ENCODE measurements around the gene C8B. TPM values are rescaled to one million over a fixed set of nuclear protein-coding genes. Genes with fewer than 3 reads are reported as not detected.

C8B gene
- total RNA-seq = not detected in 2 replicates
- not detected for total RNA-seq (2013)
- polyA plus RNA-seq = not detected in 2 replicates
- polyA minus RNA-seq = not detected in 2 replicates

DNA sequence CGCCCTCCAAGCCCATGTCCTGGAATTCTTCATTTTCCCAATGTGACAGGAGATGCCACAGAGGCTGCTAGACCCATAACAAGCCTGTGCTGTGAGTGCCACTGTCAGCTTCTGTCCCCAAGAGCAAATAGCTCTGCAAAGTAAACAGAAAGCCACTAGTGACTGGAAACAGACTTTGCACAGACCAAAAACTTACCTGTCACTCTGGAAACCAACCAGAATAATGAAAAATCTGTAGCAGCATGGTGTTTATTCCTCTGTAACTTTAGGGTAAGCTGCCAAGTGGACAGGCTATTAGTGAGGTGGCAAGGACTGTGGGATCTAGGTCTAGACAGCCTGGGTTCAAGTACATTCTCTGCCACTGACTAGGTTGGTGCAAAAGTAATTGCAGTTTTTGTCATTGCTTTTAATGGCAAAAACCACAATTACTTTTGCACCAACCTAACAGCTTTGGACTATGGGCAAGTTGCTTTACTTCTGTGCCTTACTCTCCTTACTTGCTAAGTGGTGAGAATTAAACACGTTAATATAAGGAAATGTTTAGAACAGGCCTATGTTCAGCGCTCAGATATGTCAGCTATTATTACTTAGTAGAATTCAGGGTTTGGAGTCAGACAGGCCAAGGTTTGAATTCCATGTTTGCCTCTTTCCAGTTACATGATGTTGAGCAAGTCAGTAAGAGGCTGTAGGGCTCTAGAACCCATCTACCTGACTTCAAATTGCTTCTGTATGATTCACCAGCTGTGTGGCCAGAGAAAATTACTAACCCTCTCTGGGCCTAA lies at the start of gene C8B:
Gene C8B, minus strand, starts transcription at position 100 of the 782 bp plus-strand sequence. Its CDS starts 67 bp downstream, at position 33.
- peaks cover 0 to 3% (median 0%) of the 10 kb centered on the region in 4 experiments for H3K27me3 ChIP-seq (replicated peaks in 1 of 4; ENCODE audit: control extremely low read depth in 1 of 4, control insufficient read depth in 3 of 4, insufficient read depth in 4 of 4, low read length in 3 of 4)
- H3K27me3 Mint-ChIP-seq = no peaks in the 10 kb centered on the region
- intact Hi-C loops (cut with micrococcal nuclease) = no loop called here
- no peak within 1 kb of the TSS for H2AFZ ChIP-seq (ENCODE audit: insufficient read depth, low read depth, low read length, poor library complexity, severe bottlenecking)
- TF ChIP-seq, protein P1, sequence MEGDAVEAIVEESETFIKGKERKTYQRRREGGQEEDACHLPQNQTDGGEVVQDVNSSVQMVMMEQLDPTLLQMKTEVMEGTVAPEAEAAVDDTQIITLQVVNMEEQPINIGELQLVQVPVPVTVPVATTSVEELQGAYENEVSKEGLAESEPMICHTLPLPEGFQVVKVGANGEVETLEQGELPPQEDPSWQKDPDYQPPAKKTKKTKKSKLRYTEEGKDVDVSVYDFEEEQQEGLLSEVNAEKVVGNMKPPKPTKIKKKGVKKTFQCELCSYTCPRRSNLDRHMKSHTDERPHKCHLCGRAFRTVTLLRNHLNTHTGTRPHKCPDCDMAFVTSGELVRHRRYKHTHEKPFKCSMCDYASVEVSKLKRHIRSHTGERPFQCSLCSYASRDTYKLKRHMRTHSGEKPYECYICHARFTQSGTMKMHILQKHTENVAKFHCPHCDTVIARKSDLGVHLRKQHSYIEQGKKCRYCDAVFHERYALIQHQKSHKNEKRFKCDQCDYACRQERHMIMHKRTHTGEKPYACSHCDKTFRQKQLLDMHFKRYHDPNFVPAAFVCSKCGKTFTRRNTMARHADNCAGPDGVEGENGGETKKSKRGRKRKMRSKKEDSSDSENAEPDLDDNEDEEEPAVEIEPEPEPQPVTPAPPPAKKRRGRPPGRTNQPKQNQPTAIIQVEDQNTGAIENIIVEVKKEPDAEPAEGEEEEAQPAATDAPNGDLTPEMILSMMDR (IDR thresholded peaks at IDR 0.05) = no peak
- no peak for TF ChIP-seq EZH2 (IDR thresholded peaks at IDR 0.05; ENCODE audit: borderline replicate concordance, insufficient read depth, low read depth, low read length, poor library complexity, severe bottlenecking)
- no peak within 1 kb of the TSS for H3K27ac Mint-ChIP-seq
- H3K4me1 ChIP-seq (ENCODE audit: control insufficient read depth in 2 of 2, insufficient read depth in 2 of 2, low read length in 2 of 2) = no peaks in the 10 kb centered on the region
- H3K9me3 ChIP-seq (ENCODE audit: control extremely low read depth in 1 of 3, control insufficient read depth in 2 of 3, insufficient read depth in 1 of 3, low read length in 2 of 3) = peaks cover 0 to 3% (median 0%) of the 10 kb centered on the region in 3 donors
- POLR2A ChIA-PET = no interaction called here
- no peak within 1 kb of the TSS for H3K4me3 Mint-ChIP-seq
- H3K9me3 Mint-ChIP-seq (ENCODE audit: insufficient read depth) = no peaks in the 10 kb centered on the region
- no peak within 1 kb of the TSS for H3K4me3 ChIP-seq (ENCODE audit: control extremely low read depth in 1 of 5, extremely low read depth in 1 of 5, insufficient read depth in 1 of 5, low read depth in 2 of 5, low read length in 4 of 5)
- no peak for ATAC-seq (ENCODE audit: low read depth)
- no peaks in the 10 kb centered on the region for H3K36me3 ChIP-seq (replicated peaks in 1 of 2; ENCODE audit: control extremely low read depth in 1 of 2, control insufficient read depth in 1 of 2, extremely low read depth in 1 of 2, insufficient read depth in 2 of 2, low read length in 1 of 2)
- no peaks in the 10 kb centered on the region for H4K20me1 ChIP-seq (ENCODE audit: control insufficient read depth, insufficient read depth, low read length, poor library complexity, severe bottlenecking)
- H3K9ac ChIP-seq (ENCODE audit: low read length) = no peak within 1 kb of the TSS
- no peaks in the 10 kb centered on the region for H3K4me1 Mint-ChIP-seq
- H3K27ac ChIP-seq (ENCODE audit: low read length in 2 of 2) = no peak within 1 kb of the TSS
- no peak for DNase-seq
- H3K4me2 ChIP-seq (replicated peaks; ENCODE audit: low read depth, low read length, poor library complexity, severe bottlenecking) = no peak within 1 kb of the TSS
- WGBS (ENCODE audit: insufficient coverage) = 67% methylated on average over 1 of the region's 3 CpGs
- CTCF ChIA-PET = no interaction called here
- H3K79me2 ChIP-seq (ENCODE audit: control insufficient read depth, insufficient read depth, low read length) = no peaks in the 10 kb centered on the region

DNA sequence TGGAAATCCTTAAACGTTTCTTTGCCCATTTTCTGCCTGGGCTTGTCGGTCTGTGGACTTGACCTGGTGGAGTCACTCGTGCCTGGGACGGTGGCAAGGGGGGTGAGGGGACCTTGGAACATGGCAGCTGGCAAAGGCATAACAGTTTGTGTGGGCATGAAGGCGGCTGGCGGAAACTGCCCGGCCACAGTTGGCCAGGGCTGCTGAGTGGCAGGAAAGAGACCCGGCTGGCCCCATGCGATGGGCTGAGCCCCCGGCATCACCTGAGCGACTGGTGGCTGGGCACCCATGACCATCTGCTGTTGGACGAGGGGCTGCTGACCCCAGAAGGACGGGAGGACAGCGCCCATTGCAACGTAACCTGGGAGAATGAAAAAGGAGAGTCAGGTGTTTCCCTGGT lies 49.3 kb upstream of the C8B start:
- Mint-ChIP-seq H3K4me1 (no peaks in the 10 kb centered on the region), H3K27ac (no peak overlapping the region), H3K9me3 (ENCODE audit: insufficient read depth) (no peaks in the 10 kb centered on the region), H3K27me3 (peaks cover 4% of the 10 kb centered on the region), H3K4me3 (no peak overlapping the region)
- CTCF ChIA-PET = no interaction called here
- no peak overlapping the region for H3K27ac ChIP-seq (ENCODE audit: low read length in 2 of 2)
- POLR2A ChIA-PET = no interaction called here
- TF ChIP-seq, protein P1 (IDR thresholded peaks at IDR 0.05) = no peak
- no peak for TF ChIP-seq EZH2 (IDR thresholded peaks at IDR 0.05; ENCODE audit: borderline replicate concordance, insufficient read depth, low read depth, low read length, poor library complexity, severe bottlenecking)
- no peak overlapping the region for H3K9ac ChIP-seq (ENCODE audit: low read length)
- intact Hi-C loops (cut with micrococcal nuclease) = no loop called here
- ATAC-seq (ENCODE audit: low read depth) = no peak
- H3K4me3 ChIP-seq (ENCODE audit: control extremely low read depth in 1 of 5, extremely low read depth in 1 of 5, insufficient read depth in 1 of 5, low read depth in 2 of 5, low read length in 4 of 5) = no peak overlapping the region
- DNase-seq = no peak
- no peaks in the 10 kb centered on the region for H3K27me3 ChIP-seq (replicated peaks in 1 of 4; ENCODE audit: control extremely low read depth in 1 of 4, control insufficient read depth in 3 of 4, insufficient read depth in 4 of 4, low read length in 3 of 4)
- H3K79me2 ChIP-seq (ENCODE audit: control insufficient read depth, insufficient read depth, low read length) = no peaks in the 10 kb centered on the region
- WGBS (ENCODE audit: insufficient coverage) = 93% methylated on average over 15 of the region's 15 CpGs
- H3K4me2 ChIP-seq (replicated peaks; ENCODE audit: low read depth, low read length, poor library complexity, severe bottlenecking) = no peak overlapping the region
- no peaks in the 10 kb centered on the region for H3K9me3 ChIP-seq (ENCODE audit: control extremely low read depth in 1 of 3, control insufficient read depth in 2 of 3, insufficient read depth in 1 of 3, low read length in 2 of 3)
- H3K4me1 ChIP-seq (ENCODE audit: control insufficient read depth in 2 of 2, insufficient read depth in 2 of 2, low read length in 2 of 2) = no peaks in the 10 kb centered on the region
- no peaks in the 10 kb centered on the region for H4K20me1 ChIP-seq (ENCODE audit: control insufficient read depth, insufficient read depth, low read length, poor library complexity, severe bottlenecking)
- no peak overlapping the region for H2AFZ ChIP-seq (ENCODE audit: insufficient read depth, low read depth, low read length, poor library complexity, severe bottlenecking)
- H3K36me3 ChIP-seq (replicated peaks in 1 of 2; ENCODE audit: control extremely low read depth in 1 of 2, control insufficient read depth in 1 of 2, extremely low read depth in 1 of 2, insufficient read depth in 2 of 2, low read length in 1 of 2) = no peaks in the 10 kb centered on the region

Data from B cell (primary cell).